Pancreas (tissue), 10 donors: Measurements from ENCODE around the gene RPS10. TPM values are rescaled to one million over a fixed set of nuclear protein-coding genes. Genes with fewer than 3 reads are reported as not detected.

Experiments
- ATAC-seq, 4 donors: fragments of 200-7000 bp; cut with Tn5 transposase; one replicate each; pipeline versions ENCODE4 v1.8.0 to v1.9.1; 2020; ENCODE audit warnings: mild to moderate bottlenecking in 4 of 4, moderate library complexity in 4 of 4
- DNase-seq, 6 donors: peaks; one replicate each; pipeline ENCODE4 v3.0.0-alpha.2; 2020
- FAIRE-seq: peaks from 2 replicates; lab custom pipeline; 2012; peaks lifted over from hg19 to GRCh38; lab: Jason Lieb, UNC
- H3K27ac ChIP-seq, 4 donors: fragments of 200-600 bp; sonication (generic); 1 replicate in 3 of 4; 2 replicates in 1 of 4; pipeline versions ENCODE4 v1.5.0 to v1.8.0; 2020
- H3K27me3 ChIP-seq, 4 donors: fragments of 200-600 bp; one replicate each; pipeline ENCODE4 v1.8.0; 2021
- H3K36me3 ChIP-seq, 3 donors: fragments of 200-600 bp; sonication (generic) in 1 of 3; one replicate each; pipeline versions ENCODE4 v1.5.0 to v1.8.0; 2020 to 2021
- H3K4me1 ChIP-seq, 3 donors: fragments of 200-600 bp; one replicate each; pipeline ENCODE4 v1.8.0; 2021
- H3K4me3 ChIP-seq, 4 donors: fragments of 200-600 bp; sonication (generic) in 2 of 4; one replicate each; pipeline versions ENCODE4 v1.5.0 to v1.8.0; 2020 to 2021
- H3K9me3 ChIP-seq, 4 donors: fragments of 200-600 bp; one replicate each; pipeline ENCODE4 v1.8.0; 2021
- WGBS, 2 donors: extraction: QIAGEN DNeasy Blood & Tissue Kit; methylation state at CpG; one replicate each; pipeline ENCODE4 v1.1.7; 2013; 5-methylcytosine and 5-hydroxymethylcytosine counted together
- intact Hi-C, 3 donors: fragments of 100-400 bp; cut with DNase I; formaldehyde crosslinking; loops; one replicate each; pipeline versions ENCODE4 v1.11.1 to v1.14.2; 2022
- polyA plus RNA-seq, 2 donors: library from polyadenylated mRNA; stranded (reverse); fragments of 200-250 nt; gene quantifications; one replicate each; pipeline ENCODE4 v1.2.3, GENCODE V29; 2013
- total RNA-seq, 6 donors: library from RNA; stranded (reverse); fragmentation: NEBNext Ultra II Directional in 4 of 6; extraction: Animal tissue kit (Norgen Biotek cat#: 25700) in 4 of 6; gene quantifications; one replicate each; pipeline versions ENCODE4 v1.2.1 to v1.2.4, GENCODE V29; 2021 to 2023
- TF ChIP-seq, protein P1 (sequence below), 4 donors: fragments of 200-600 bp; sonication (generic) in 3 of 4; IDR thresholded peaks; one replicate each; pipeline versions ENCODE4 v1.5.0 to v1.8.0; 2021; ENCODE audit warnings: antibody characterized with exemption in 4 of 4
- donor health status: healthy with polysubstance abuse.
- donor health status: DM: no; HTN: no; CAD: no; lungs with moderate emphysema.
- donor health status: DM: no; HTN: no; CAD: no.
- donor health status: control.
- donor health status: control.
- donor health status: Bipolar disorder and iron deficiency.
- donor health status: DM: yes; HTN: yes; CAD: no.
- donor health status: DM: no; HTN: no; CAD: no.
- donor health status: DM: no; HTN: no; CAD: no.
- donor health status: DM: yes; HTN: yes; CAD: no.

Gene RPS10
- total and polyA plus RNA-seq, 8 donors = 565 to 1,334 (median 997) TPM

GRCh38 chr6:34445313-34445860, 19.5 kb upstream of the RPS10 start:
- Histone ChIP-seq H3K27me3 (no peaks in the 10 kb centered on the region), H3K27ac (no peak overlapping the region), H3K4me1 (no peaks in the 10 kb centered on the region), H3K4me3 (no peak overlapping the region), H3K9me3 (no peaks in the 10 kb centered on the region), H3K36me3 (no peaks in the 10 kb centered on the region)
- ATAC-seq (no peak), DNase-seq (no peak), FAIRE-seq (no peak)
- intact Hi-C loops = no loop called here
- WGBS, 2 donors = 70% methylated on average over 4 of the region's 4 CpGs
- TF ChIP-seq, protein P1, sequence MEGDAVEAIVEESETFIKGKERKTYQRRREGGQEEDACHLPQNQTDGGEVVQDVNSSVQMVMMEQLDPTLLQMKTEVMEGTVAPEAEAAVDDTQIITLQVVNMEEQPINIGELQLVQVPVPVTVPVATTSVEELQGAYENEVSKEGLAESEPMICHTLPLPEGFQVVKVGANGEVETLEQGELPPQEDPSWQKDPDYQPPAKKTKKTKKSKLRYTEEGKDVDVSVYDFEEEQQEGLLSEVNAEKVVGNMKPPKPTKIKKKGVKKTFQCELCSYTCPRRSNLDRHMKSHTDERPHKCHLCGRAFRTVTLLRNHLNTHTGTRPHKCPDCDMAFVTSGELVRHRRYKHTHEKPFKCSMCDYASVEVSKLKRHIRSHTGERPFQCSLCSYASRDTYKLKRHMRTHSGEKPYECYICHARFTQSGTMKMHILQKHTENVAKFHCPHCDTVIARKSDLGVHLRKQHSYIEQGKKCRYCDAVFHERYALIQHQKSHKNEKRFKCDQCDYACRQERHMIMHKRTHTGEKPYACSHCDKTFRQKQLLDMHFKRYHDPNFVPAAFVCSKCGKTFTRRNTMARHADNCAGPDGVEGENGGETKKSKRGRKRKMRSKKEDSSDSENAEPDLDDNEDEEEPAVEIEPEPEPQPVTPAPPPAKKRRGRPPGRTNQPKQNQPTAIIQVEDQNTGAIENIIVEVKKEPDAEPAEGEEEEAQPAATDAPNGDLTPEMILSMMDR (IDR thresholded peaks at IDR 0.05) = no peak

- WGBS, 2 donors = 69 to 72% methylated on average over 5 of the region's 5 CpGs
- H3K4me3 ChIP-seq = no peak overlapping the region
- no peaks in the 10 kb centered on the region for H3K4me1 ChIP-seq
- TF ChIP-seq, protein P1 (IDR thresholded peaks at IDR 0.05) = no peak
- DNase-seq (no peak), FAIRE-seq (no peak), ATAC-seq (no peak)
- no peaks in the 10 kb centered on the region for H3K36me3 ChIP-seq
- intact Hi-C loops = no loop called here
- H3K27ac ChIP-seq = no peak overlapping the region
- H3K9me3 ChIP-seq = no peaks in the 10 kb centered on the region
- no peaks in the 10 kb centered on the region for H3K27me3 ChIP-seq
Observed at GRCh38 chr6:34441526-34441925, 15.7 kb upstream of the RPS10 start.

GRCh38 chr6:34439442-34439841, 13.6 kb upstream of the RPS10 start:
- ATAC-seq (no peak), DNase-seq (no peak), FAIRE-seq (no peak)
- intact Hi-C loops = no loop called here
- Histone ChIP-seq H3K4me1 (no peaks in the 10 kb centered on the region), H3K4me3 (no peak overlapping the region), H3K27ac (no peak overlapping the region), H3K9me3 (no peaks in the 10 kb centered on the region), H3K27me3 (no peaks in the 10 kb centered on the region), H3K36me3 (no peaks in the 10 kb centered on the region)
- WGBS, 2 donors = 62 to 83% methylated on average over 2 to 3 of the region's 3 CpGs
- TF ChIP-seq, protein P1 (IDR thresholded peaks at IDR 0.05) = no peak

- Histone ChIP-seq H3K4me1 (no peaks in the 10 kb centered on the region), H3K27ac (no peak overlapping the region), H3K9me3 (no peaks in the 10 kb centered on the region), H3K36me3 (no peaks in the 10 kb centered on the region), H3K27me3 (no peaks in the 10 kb centered on the region), H3K4me3 (no peak overlapping the region)
- TF ChIP-seq, protein P1 (IDR thresholded peaks at IDR 0.05) = no peak
- 46 to 59% methylated on average over 4 of the region's 4 CpGs for WGBS, 2 donors
- DNase-seq = no peak
- no peak for ATAC-seq
- intact Hi-C loops = no loop called here
- FAIRE-seq = no peak
Observed at GRCh38 chr6:34438705-34439104, 12.8 kb upstream of the RPS10 start.

- 51 to 71% methylated on average over 1 of the region's 1 CpG for WGBS, 2 donors
- TF ChIP-seq, protein P1 (IDR thresholded peaks at IDR 0.05) = no peak
- no peaks in the 10 kb centered on the region for H3K36me3 ChIP-seq
- ATAC-seq (no peak), DNase-seq (no peak), FAIRE-seq (no peak)
- no peak overlapping the region for H3K4me3 ChIP-seq
- H3K27me3 ChIP-seq = no peaks in the 10 kb centered on the region
- no peaks in the 10 kb centered on the region for H3K4me1 ChIP-seq
- H3K9me3 ChIP-seq = no peaks in the 10 kb centered on the region
- intact Hi-C loops = no loop called here
- no peak overlapping the region for H3K27ac ChIP-seq
Observed at GRCh38 chr6:34437644-34437970, 11.7 kb upstream of the RPS10 start.
